MM.1S (cell line): ENCODE measurements around the gene HMG20A.
"Not testable (repeated sequence)": the region's sequence is repeated elsewhere in the genome, so short reads cannot be mapped to it uniquely, and the experiment has no call there.

ENCODE experiments used
- DNase-seq: peaks from one replicate; pipeline ENCODE4 v3.0.0-alpha.2; 2015
- H2AFZ ChIP-seq: fragments of 300-600 bp; sonication (generic); 2 replicates; pipeline ENCODE4 v1.6.0; 2016; ENCODE audit warnings: antibody characterized with exemption, low read length
- H3F3A ChIP-seq: fragments of 300-600 bp; sonication (generic); 2 replicates; pipeline ENCODE4 v1.6.1; 2016; ENCODE audit warnings: mild to moderate bottlenecking, antibody characterized with exemption, low read length, moderate library complexity, mixed read lengths; ENCODE audit not compliant: insufficient read depth
- H3K27ac ChIP-seq: fragments of 300-600 bp; sonication (generic); 2 replicates; pipeline ENCODE4 v1.5.1; 2016; ENCODE audit warnings: mild to moderate bottlenecking, low read length
- H3K27me3 ChIP-seq: fragments of 300-600 bp; sonication (generic); replicated peaks from 2 replicates; pipeline ENCODE4 v1.6.0; 2016; ENCODE audit warnings: low read length; ENCODE audit not compliant: insufficient read depth
- H3K36me3 ChIP-seq: fragments of 300-600 bp; sonication (generic); replicated peaks from 2 replicates; pipeline ENCODE4 v1.6.1; 2016; ENCODE audit warnings: mild to moderate bottlenecking, low read length, mixed read lengths; ENCODE audit not compliant: insufficient read depth
- H3K4me1 ChIP-seq: fragments of 300-600 bp; sonication (generic); 2 replicates; pipeline ENCODE4 v1.6.1; 2016; ENCODE audit warnings: low read length, mixed read lengths
- H3K4me2 ChIP-seq: fragments of 300-600 bp; sonication (generic); 2 replicates; pipeline ENCODE4 v1.6.0; 2016; ENCODE audit warnings: low read depth, low read length
- H3K4me3 ChIP-seq: fragments of 300-600 bp; sonication (generic); 2 replicates; pipeline ENCODE4 v1.5.1; 2016; ENCODE audit warnings: low read length, mixed read lengths
- H3K79me2 ChIP-seq: fragments of 300-600 bp; sonication (generic); 2 replicates; pipeline ENCODE4 v1.6.1; 2016; ENCODE audit warnings: mixed run types, low read length, mixed read lengths
- H3K9ac ChIP-seq: fragments of 300-600 bp; sonication (generic); 2 replicates; pipeline ENCODE4 v1.6.1; 2016; ENCODE audit warnings: low read length, mixed read lengths
- H3K9me2 ChIP-seq: fragments of 300-600 bp; sonication (generic); replicated peaks from 2 replicates; pipeline ENCODE4 v1.6.1; 2016; ENCODE audit warnings: mild to moderate bottlenecking, low read length, mixed read lengths; ENCODE audit not compliant: insufficient read depth
- H3K9me3 ChIP-seq: fragments of 300-600 bp; sonication (generic); replicated peaks from 2 replicates; pipeline ENCODE4 v1.6.1; 2016; ENCODE audit warnings: mild to moderate bottlenecking, low read length, mixed read lengths; ENCODE audit not compliant: insufficient read depth
- H4K20me1 ChIP-seq: fragments of 300-600 bp; sonication (generic); 2 replicates; pipeline ENCODE4 v1.6.1; 2016; ENCODE audit warnings: mild to moderate bottlenecking, low read length, moderate library complexity, mixed read lengths; ENCODE audit not compliant: insufficient read depth
- EZH2 ChIP-seq: fragments of 300-600 bp; sonication (generic); optimal IDR thresholded peaks from 2 replicates; pipeline ENCODE3; 2017; ENCODE audit warnings: low read depth, mild to moderate bottlenecking, antibody characterized with exemption, low read length, mixed read lengths
- EZH2phosphoT487 ChIP-seq: fragments of 300-600 bp; sonication (generic); IDR thresholded peaks from 2 replicates; pipeline ENCODE4 v1.6.1; 2018; ENCODE audit warnings: antibody characterized with exemption, low read length
- TF ChIP-seq, protein P1 (sequence below): fragments of 300-600 bp; sonication (generic); IDR thresholded peaks from 2 replicates; pipeline ENCODE4 v1.5.1; 2016; ENCODE audit warnings: antibody characterized with exemption, low read length, mixed read lengths

HMG20A gene

DNA sequence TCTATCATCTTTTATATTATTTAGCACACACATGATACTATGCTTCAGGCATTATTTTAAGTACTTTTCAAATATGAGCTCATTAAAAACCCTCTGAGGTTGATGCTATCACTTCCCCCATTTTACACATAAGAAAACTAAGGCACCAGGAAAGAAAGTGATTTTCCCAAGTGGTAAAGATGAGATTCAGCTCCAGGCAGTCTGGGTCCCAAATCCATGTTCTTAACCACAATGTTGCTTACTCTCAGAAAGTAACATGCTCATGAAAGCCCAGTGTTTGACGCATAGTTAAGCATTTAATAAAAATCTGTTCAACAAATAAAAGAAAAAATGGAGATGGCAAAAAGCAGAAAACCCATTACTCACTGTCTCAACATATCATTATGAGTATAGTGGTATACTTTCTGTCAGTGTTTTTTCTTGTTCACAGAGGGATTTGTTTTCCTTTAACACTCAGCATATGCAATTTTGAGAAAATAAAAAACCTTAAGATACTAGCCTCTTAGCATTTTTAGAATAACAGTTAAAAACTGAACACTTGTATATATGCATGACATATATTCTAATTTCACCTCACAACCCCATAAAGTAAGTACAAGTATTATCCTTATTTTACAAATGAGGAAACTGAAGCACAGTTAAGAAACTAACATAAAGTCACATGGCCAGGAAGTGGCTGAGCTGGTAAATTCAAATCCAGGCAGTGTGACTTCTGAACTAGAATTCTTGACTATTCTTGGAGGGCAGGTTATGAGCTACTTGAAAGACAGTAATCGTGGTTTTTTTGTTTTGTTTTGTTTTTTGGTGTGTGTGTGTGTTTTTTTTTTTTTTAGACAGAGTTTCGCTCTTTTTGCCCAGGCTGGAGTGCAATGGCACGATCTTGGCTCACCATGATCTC is 11.2 kb upstream of the HMG20A start:
- TF ChIP-seq EZH2phosphoT487 (no peak), EZH2 (no peak)
- TF ChIP-seq, protein P1, sequence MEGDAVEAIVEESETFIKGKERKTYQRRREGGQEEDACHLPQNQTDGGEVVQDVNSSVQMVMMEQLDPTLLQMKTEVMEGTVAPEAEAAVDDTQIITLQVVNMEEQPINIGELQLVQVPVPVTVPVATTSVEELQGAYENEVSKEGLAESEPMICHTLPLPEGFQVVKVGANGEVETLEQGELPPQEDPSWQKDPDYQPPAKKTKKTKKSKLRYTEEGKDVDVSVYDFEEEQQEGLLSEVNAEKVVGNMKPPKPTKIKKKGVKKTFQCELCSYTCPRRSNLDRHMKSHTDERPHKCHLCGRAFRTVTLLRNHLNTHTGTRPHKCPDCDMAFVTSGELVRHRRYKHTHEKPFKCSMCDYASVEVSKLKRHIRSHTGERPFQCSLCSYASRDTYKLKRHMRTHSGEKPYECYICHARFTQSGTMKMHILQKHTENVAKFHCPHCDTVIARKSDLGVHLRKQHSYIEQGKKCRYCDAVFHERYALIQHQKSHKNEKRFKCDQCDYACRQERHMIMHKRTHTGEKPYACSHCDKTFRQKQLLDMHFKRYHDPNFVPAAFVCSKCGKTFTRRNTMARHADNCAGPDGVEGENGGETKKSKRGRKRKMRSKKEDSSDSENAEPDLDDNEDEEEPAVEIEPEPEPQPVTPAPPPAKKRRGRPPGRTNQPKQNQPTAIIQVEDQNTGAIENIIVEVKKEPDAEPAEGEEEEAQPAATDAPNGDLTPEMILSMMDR: no peak
- H3K27ac ChIP-seq: peak overlapping the region; percentile 88; the same call in 1 of the 2 replicates
- H4K20me1 ChIP-seq: no peaks in the 10 kb centered on the region
- peak overlapping the region; percentile 61; the same call in 1 of the 2 replicates for H3K9ac ChIP-seq
- no peak overlapping the region for H2AFZ ChIP-seq
- H3F3A ChIP-seq: peaks cover 19% of the 10 kb centered on the region
- no peaks in the 10 kb centered on the region for H3K27me3 ChIP-seq
- H3K9me3 ChIP-seq: no peaks in the 10 kb centered on the region
- no peaks in the 10 kb centered on the region for H3K9me2 ChIP-seq
- peaks cover 89% of the 10 kb centered on the region for H3K79me2 ChIP-seq
- peaks cover 22% of the 10 kb centered on the region for H3K4me1 ChIP-seq
- DNase-seq: peak; percentile 90
- H3K36me3 ChIP-seq: no peaks in the 10 kb centered on the region
- peak overlapping the region; percentile 33 for H3K4me2 ChIP-seq
- H3K4me3 ChIP-seq: peak overlapping the region; percentile 47

DNA sequence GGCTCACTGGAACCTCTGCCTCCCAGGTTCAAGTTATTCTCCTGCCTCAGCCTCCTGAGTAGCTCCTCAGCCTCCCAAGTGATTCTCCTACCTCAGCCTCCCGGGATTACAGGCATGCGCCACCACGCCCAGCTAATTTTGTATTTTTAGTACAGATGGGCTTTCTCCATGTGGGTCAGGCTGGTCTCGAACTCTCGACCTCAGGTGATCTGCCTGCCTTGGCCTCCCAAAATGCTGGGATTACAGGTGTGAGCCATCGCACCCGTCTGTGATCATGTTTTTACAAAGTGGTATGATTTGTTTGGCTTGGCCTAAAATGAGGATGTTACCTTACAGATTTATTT is 10.6 kb upstream of the HMG20A start:
- H4K20me1 ChIP-seq, H3K9me3 ChIP-seq, H3K27me3 ChIP-seq, DNase-seq, H2AFZ ChIP-seq, H3K36me3 ChIP-seq, H3K9me2 ChIP-seq: not testable (repeated sequence)
- Histone ChIP-seq H3F3A (peaks cover 19% of the 10 kb centered on the region), H3K79me2 (peaks cover 89% of the 10 kb centered on the region), H3K9ac (peak overlapping the region; percentile 61), H3K4me1 (peaks cover 22% of the 10 kb centered on the region), H3K4me3 (peak overlapping the region; percentile 47), H3K4me2 (peak overlapping the region; percentile 33; the same call in 1 of the 2 replicates), H3K27ac (peak overlapping the region; percentile 88)

DNA sequence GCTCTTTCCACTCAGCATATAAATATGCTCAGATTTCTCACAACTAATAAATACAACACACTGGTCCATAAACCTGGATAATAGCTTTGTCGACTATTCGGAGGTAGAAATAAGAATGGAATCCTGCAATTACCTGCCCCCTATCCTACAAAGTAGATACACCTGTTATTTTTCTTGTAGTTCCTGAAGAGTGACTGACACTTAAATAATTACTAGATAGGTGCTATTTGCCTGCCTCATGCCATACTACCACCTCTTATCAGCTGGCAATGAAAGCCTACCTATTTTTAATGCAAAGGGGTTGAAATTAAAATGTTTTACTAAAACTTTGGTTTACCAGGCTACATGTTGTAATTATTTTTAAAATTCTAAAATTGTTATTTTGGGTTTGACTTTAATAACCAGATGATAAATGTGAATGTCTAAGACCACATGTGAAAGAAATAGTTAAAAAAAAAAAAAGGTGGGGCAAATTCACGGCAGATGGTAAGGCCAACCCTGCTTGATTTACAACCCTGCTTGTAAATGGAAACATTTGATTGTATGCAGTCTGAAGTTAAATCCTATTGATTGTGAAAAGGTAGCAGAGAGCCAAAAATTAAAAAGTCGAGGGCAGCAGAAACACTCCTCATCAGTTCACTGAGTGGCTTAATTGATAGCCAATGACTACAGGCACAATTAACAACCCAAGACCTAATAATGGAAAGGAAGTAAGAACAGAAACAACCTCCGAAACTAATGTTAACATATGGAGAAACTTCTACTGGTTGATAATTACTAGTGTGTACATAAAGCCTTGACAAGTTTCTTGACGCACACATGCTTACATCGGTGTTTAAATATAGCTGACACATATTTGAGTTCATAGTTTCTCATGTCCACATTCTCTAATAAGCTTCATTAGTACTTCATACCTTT is 9.7 kb upstream of the HMG20A start:
- H3K4me3 ChIP-seq: peak overlapping the region; percentile 47; the same call in 1 of the 2 replicates
- H3K9ac ChIP-seq: peak overlapping the region; percentile 61; the same call in 1 of the 2 replicates
- no peaks in the 10 kb centered on the region for H3K36me3 ChIP-seq
- TF ChIP-seq EZH2 (no peak), EZH2phosphoT487 (no peak)
- TF ChIP-seq, protein P1: no peak
- H3K4me2 ChIP-seq: peak overlapping the region; percentile 33; the same call in 1 of the 2 replicates
- H3K9me3 ChIP-seq: no peaks in the 10 kb centered on the region
- H3K4me1 ChIP-seq: peaks cover 20% of the 10 kb centered on the region
- H3K27me3 ChIP-seq: no peaks in the 10 kb centered on the region
- no peak overlapping the region for H2AFZ ChIP-seq
- H3K79me2 ChIP-seq: peaks cover 89% of the 10 kb centered on the region
- H4K20me1 ChIP-seq: no peaks in the 10 kb centered on the region
- peak overlapping the region; percentile 88; the same call in 1 of the 2 replicates for H3K27ac ChIP-seq
- DNase-seq: no peak
- H3F3A ChIP-seq: peaks cover 19% of the 10 kb centered on the region
- no peaks in the 10 kb centered on the region for H3K9me2 ChIP-seq
